GM10266 (cell line): ENCODE data around the gene SNX8.
A peak's percentile ranks its signal among the peaks of the same experiment; 100 is the strongest.

Experiments used
- DNase-seq: peaks from one replicate; pipeline ENCODE4 v3.0.0; 2012; ENCODE audit errors: extremely low spot score
- TF ChIP-seq, protein P1 (sequence below): IDR thresholded peaks from 2 replicates; pipeline ENCODE4 v1.5.1; 2012; ENCODE audit warnings: mild to moderate bottlenecking, low read depth; ENCODE audit not compliant: control insufficient read depth, insufficient read depth; ENCODE audit errors: missing control alignments

SNX8 gene

GRCh38 chr7:2249744-2250323, 64.4 kb downstream of the SNX8 start:
- TF ChIP-seq, protein P1, sequence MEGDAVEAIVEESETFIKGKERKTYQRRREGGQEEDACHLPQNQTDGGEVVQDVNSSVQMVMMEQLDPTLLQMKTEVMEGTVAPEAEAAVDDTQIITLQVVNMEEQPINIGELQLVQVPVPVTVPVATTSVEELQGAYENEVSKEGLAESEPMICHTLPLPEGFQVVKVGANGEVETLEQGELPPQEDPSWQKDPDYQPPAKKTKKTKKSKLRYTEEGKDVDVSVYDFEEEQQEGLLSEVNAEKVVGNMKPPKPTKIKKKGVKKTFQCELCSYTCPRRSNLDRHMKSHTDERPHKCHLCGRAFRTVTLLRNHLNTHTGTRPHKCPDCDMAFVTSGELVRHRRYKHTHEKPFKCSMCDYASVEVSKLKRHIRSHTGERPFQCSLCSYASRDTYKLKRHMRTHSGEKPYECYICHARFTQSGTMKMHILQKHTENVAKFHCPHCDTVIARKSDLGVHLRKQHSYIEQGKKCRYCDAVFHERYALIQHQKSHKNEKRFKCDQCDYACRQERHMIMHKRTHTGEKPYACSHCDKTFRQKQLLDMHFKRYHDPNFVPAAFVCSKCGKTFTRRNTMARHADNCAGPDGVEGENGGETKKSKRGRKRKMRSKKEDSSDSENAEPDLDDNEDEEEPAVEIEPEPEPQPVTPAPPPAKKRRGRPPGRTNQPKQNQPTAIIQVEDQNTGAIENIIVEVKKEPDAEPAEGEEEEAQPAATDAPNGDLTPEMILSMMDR: no peak
- DNase-seq: no peak

DNA sequence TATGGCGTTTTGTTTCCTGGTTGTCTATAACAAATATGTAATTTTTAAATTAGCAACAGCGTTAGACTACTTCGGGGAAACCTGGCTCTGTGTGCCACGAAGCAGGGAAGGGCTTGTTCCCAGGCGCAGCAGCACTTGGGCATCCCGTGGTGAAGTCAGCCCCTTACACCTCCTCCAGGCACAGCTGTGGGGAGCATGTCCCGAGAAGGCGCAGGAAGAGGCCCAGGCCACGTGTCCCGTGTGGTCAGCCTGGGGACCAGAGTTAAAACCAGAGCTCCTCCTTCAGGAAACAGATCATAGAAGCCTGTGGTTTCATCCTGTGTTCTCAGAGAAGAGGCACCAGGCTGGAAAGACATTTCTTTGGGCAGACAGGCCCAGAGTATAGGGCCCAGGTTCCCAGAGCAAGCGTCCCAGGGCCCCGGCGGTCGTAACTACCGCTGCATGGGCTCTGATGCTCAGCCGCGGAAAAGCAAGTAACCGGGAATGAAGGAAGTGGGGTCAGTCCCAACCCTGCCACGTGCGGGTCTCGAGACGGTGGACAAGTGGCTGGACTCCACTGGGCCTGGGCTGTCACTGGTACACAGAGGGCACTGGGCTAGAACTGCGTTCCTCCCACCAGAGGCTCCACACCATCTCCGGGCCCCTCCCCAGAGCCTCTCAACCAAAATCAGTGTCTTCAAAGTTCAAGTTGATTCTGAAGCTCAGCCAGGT, 65.1 kb downstream of the SNX8 start:
- DNase-seq: peak; percentile 75
- TF ChIP-seq, protein P1: no peak

DNA sequence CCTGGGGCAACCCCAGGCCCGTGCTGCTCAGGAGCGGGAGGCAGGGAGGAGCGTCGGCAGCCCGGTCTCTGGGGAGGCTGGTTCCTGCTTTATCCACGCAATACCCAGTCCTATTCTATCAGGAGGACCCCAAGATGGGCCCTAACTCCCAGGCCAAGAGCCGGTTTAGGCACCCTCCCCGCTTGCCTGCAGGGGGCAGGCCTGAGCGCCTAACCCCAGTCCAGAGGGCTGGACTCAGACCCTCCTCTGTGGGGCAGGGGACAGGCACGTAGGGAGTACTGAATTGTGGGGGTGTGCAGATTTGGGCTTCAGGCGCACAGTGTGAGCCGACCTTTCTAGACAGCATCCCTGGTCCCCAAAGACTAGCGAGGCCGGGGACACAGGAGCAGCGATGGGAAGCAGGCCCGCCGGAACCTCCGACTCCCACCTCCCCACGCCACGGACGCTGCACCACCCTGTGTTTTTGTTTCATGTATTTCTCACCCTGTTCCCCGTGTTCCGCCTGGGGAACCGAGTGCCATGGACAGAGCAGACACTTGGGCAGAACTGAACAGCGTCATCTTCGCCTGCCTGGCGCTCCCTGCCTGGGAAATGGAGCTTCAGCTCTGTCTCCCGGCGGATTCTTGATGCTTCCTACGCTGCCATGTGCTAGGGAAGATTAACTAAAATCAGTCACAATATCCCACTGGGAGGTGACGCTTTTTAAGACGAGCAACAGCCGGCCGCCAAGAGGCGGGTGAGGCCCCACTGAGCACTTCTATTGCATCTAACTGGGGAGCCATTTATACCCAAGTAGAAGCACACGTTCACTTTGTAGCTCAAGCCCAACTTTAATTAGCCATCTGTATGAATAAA, 66.9 kb downstream of the SNX8 start:
- peak; percentile 70 for DNase-seq
- TF ChIP-seq, protein P1: peak; percentile 68

GRCh38 chr7:2245883-2246675, 68.2 kb downstream of the SNX8 start:
- TF ChIP-seq, protein P1: no peak
- DNase-seq: no peak

DNA sequence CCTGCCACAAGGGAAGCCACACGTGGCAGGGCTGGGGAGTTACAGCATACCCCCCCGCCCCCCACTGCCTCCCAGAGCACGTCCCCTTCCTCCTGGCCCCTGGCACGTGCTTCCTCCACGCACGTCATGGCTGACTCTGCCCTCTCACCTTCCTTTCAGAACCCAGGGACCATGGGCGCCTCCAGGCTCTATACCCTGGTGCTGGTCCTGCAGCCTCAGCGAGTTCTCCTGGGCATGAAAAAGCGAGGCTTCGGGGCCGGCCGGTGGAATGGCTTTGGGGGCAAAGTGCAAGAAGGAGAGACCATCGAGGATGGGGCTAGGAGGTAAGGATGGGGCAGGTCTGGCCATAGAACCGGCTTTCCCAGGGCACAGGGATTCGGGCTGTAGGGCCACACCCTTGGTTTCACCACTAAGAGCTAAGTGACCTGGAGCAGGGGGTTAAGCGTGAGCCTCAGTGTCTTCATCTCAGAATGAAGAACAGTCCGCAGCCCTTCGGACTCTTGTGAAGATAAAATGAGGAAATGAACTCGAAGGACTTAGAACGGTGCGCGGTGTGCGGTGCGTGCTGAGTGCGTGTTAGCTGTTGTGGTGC, 69.7 kb downstream of the SNX8 start:
- TF ChIP-seq, protein P1: no peak
- DNase-seq: no peak

- TF ChIP-seq, protein P1: no peak
- no peak for DNase-seq
Measured at GRCh38 chr7:2243458-2243857, 70.8 kb downstream of the SNX8 start.
